Gastrocnemius medialis (tissue), 4 donors: ENCODE measurements around the gene ENOPH1.

ENCODE experiments used
- CTCF ChIP-seq, 5 experiments: fragments of 450-650 bp in 3 of 5; fragments of 200-600 bp in 2 of 5; sonication (generic) in 2 of 5; IDR thresholded peaks in 4 of 5; conservative IDR thresholded peaks in 1 of 5; 1 replicate in 4 of 5; 2 replicates in 1 of 5; pipeline ENCODE4 v1.5.1; 2016 to 2019; ENCODE audit warnings: antibody characterized with exemption in 5 of 5, mild to moderate bottlenecking in 3 of 5, moderate library complexity in 3 of 5
- POLR2A ChIP-seq, 2 donors: fragments of 450-650 bp; IDR thresholded peaks; one replicate each; pipeline ENCODE4 v1.6.1; 2017; ENCODE audit warnings: antibody characterized with exemption in 2 of 2, mild to moderate bottlenecking in 2 of 2, moderate library complexity in 2 of 2

- no peak for TF ChIP-seq CTCF (IDR thresholded peaks at IDR 0.05 in 4 of 5, conservative IDR thresholded peaks at IDR 0.05 in 1 of 5)
- TF ChIP-seq POLR2A (IDR thresholded peaks at IDR 0.05): no peak
Observed at GRCh38 chr4:82415922-82416365, 14.4 kb upstream of the ENOPH1 start.
